Common myeloid progenitor, CD34-positive (primary cell): Measurements from ENCODE around the gene TMEM215.
"Not testable (repeated sequence)": the region's sequence is repeated elsewhere in the genome, so short reads cannot be mapped to it uniquely, and the experiment has no call there.

Source experiments
- CTCF ChIA-PET: fragments of 350-600 bp; sonication (Branson Sonifier 250); formaldehyde crosslinking; loops from one replicate; lab custom pipeline; 2021; ENCODE audit warnings: antibody characterized with exemption; lab: Charles Lee
- POLR2A ChIA-PET: fragments of 350-600 bp; sonication (Branson Sonifier 250); formaldehyde crosslinking; loops from one replicate; lab custom pipeline; 2021; ENCODE audit warnings: antibody characterized with exemption; lab: Charles Lee
- DNase-seq, 3 donors: peaks; one replicate each; pipeline versions ENCODE4 v3.0.0 to v3.0.0-alpha.2; 2013
- H3K27ac ChIP-seq, 2 experiments: 1 replicate in 1 of 2; 2 replicates in 1 of 2; pipeline ENCODE4 v1.7.0; 2013; ENCODE audit warnings: inconsistent platforms in 2 of 2, low read length in 2 of 2, mild to moderate bottlenecking in 2 of 2, low read depth in 1 of 2, moderate library complexity in 1 of 2; ENCODE audit not compliant: severe bottlenecking in 2 of 2, insufficient read depth in 1 of 2, poor library complexity in 1 of 2
- H3K27me3 ChIP-seq, 5 experiments: replicated peaks in 2 of 5; 1 replicate in 3 of 5; 2 replicates in 2 of 5; pipeline versions ENCODE4 v1.6.1 to v1.7.0; 2013; ENCODE audit warnings: low read length in 4 of 5, mild to moderate bottlenecking in 2 of 5, moderate library complexity in 2 of 5, inconsistent platforms in 1 of 5; ENCODE audit not compliant: insufficient read depth in 5 of 5, control insufficient read depth in 4 of 5
- H3K36me3 ChIP-seq, 4 experiments: 1 replicate in 2 of 4; 2 replicates in 2 of 4; pipeline versions ENCODE4 v1.6.1 to v1.7.0; 2013; ENCODE audit warnings: low read length in 3 of 4, control low read depth in 1 of 4, mild to moderate bottlenecking in 1 of 4; ENCODE audit not compliant: control insufficient read depth in 4 of 4, insufficient read depth in 4 of 4
- H3K4me1 ChIP-seq, 4 experiments: 1 replicate in 3 of 4; 2 replicates in 1 of 4; pipeline versions ENCODE4 v1.6.1 to v1.7.1; 2013; ENCODE audit warnings: low read length in 3 of 4, mild to moderate bottlenecking in 3 of 4, control low read depth in 1 of 4, inconsistent platforms in 1 of 4, moderate library complexity in 1 of 4; ENCODE audit not compliant: control insufficient read depth in 4 of 4, insufficient read depth in 4 of 4; ENCODE audit errors: control extremely low read depth in 1 of 4
- H3K4me3 ChIP-seq, 7 experiments: 1 replicate in 4 of 7; 2 replicates in 3 of 7; pipeline versions ENCODE4 v1.5.1 to v1.7.0; 2013; ENCODE audit warnings: mild to moderate bottlenecking in 7 of 7, low read length in 6 of 7, moderate library complexity in 6 of 7, inconsistent platforms in 2 of 7, low read depth in 2 of 7, control low read depth in 1 of 7; ENCODE audit not compliant: insufficient read depth in 4 of 7, control insufficient read depth in 1 of 7; ENCODE audit errors: extremely low read depth in 1 of 7
- H3K9me3 ChIP-seq, 5 experiments: 1 replicate in 4 of 5; 2 replicates in 1 of 5; pipeline versions ENCODE4 v1.6.1 to v1.7.1; 2013; ENCODE audit warnings: low read length in 4 of 5, mild to moderate bottlenecking in 2 of 5, inconsistent platforms in 1 of 5, low read depth in 1 of 5, moderate library complexity in 1 of 5; ENCODE audit not compliant: control insufficient read depth in 4 of 5, insufficient read depth in 2 of 5; ENCODE audit errors: control extremely low read depth in 1 of 5
- WGBS: methylation state at CpG from one replicate; pipeline ENCODE4 v1.1.5; 2013; ENCODE audit not compliant: insufficient coverage; 5-methylcytosine and 5-hydroxymethylcytosine counted together

The TMEM215 gene

GRCh38 chr9:32755730-32756129, 27.6 kb upstream of the TMEM215 start:
- Histone ChIP-seq H3K9me3 (peaks cover 0 to 3% (median 0%) of the 10 kb centered on the region in 5 experiments), H3K27ac (no peak overlapping the region), H3K4me1 (no peaks in the 10 kb centered on the region), H3K27me3 (peaks cover 0 to 6% (median 0%) of the 10 kb centered on the region in 5 experiments), H3K4me3 (no peak overlapping the region), H3K36me3 (no peaks in the 10 kb centered on the region)
- no peak for DNase-seq
- WGBS, result 97% methylated on average over 21 of the region's 22 CpGs
- POLR2A ChIA-PET, result no interaction called here
- CTCF ChIA-PET, result no interaction called here

DNA sequence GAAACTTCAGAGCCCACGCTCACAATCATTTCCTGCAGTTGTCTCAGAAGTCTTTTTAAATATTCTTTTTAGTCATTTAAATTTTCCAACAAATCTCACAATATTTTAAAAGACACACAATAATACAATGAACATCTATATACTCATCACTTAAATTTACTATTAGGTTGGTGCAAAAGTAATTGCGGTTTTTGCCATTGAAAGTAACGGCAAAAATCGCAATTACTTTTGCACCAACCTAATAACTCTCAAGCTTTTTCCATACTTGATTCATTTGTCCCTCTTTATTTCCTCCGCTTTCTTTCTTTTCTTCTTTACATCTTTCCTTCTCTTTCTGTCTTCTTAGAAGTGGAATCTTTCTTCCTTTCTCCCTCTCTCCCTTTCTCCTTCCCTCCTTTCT, 19.2 kb upstream of the TMEM215 start:
- H3K4me3 ChIP-seq, result no peak overlapping the region
- H3K27ac ChIP-seq, result no peak overlapping the region
- ChIA-PET POLR2A (no interaction called here), CTCF (no interaction called here)
- 100% methylated on average over 5 of the region's 5 CpGs for WGBS
- no peaks in the 10 kb centered on the region for H3K9me3 ChIP-seq
- H3K27me3 ChIP-seq, result peaks cover 0 to 13% (median 6%) of the 10 kb centered on the region in 5 experiments
- no peaks in the 10 kb centered on the region for H3K36me3 ChIP-seq
- DNase-seq, result no peak
- H3K4me1 ChIP-seq, result no peaks in the 10 kb centered on the region

- POLR2A ChIA-PET, result no interaction called here
- Histone ChIP-seq H3K36me3 (no peaks in the 10 kb centered on the region), H3K4me3 (no peak overlapping the region), H3K4me1 (no peaks in the 10 kb centered on the region), H3K27ac (no peak overlapping the region), H3K27me3 (peaks cover 1 to 18% (median 4%) of the 10 kb centered on the region in 5 experiments), H3K9me3 (peaks cover 0 to 7% (median 3%) of the 10 kb centered on the region in 5 experiments)
- DNase-seq, result no peak
- WGBS, result no CpG with 5 or more reads among the region's 1 CpG
- CTCF ChIA-PET, result no interaction called here
Measured at GRCh38 chr9:32775283-32775682, 8.1 kb upstream of the TMEM215 start.

DNA sequence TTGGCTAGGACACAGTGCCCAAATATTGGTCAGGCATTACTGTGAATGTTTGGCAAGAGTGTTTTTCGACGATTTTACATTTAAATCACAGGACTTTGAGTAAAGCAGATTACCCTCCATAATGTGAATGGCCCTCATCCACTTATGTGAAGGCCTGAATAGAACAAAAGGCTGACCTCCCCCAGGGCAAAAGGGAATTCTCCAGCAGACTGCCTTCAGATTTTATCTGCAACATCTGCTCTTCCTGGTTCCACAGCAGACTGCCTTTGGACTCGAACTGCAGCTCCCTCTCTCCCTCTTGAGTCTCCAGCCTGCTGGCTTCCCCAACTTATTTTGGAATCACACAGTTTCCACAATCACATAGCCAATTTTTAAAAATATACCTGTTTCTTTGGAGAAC, 7.1 kb upstream of the TMEM215 start:
- POLR2A ChIA-PET, result no interaction called here
- WGBS, result 77% methylated on average over 3 of the region's 3 CpGs
- H3K27me3 ChIP-seq, result peaks cover 4 to 26% (median 11%) of the 10 kb centered on the region in 5 experiments
- CTCF ChIA-PET, result no interaction called here
- no peaks in the 10 kb centered on the region for H3K4me1 ChIP-seq
- H3K4me3 ChIP-seq, result no peak overlapping the region
- peaks cover 0 to 7% (median 3%) of the 10 kb centered on the region in 5 experiments for H3K9me3 ChIP-seq
- DNase-seq, result no peak
- H3K27ac ChIP-seq, result no peak overlapping the region
- no peaks in the 10 kb centered on the region for H3K36me3 ChIP-seq

DNA sequence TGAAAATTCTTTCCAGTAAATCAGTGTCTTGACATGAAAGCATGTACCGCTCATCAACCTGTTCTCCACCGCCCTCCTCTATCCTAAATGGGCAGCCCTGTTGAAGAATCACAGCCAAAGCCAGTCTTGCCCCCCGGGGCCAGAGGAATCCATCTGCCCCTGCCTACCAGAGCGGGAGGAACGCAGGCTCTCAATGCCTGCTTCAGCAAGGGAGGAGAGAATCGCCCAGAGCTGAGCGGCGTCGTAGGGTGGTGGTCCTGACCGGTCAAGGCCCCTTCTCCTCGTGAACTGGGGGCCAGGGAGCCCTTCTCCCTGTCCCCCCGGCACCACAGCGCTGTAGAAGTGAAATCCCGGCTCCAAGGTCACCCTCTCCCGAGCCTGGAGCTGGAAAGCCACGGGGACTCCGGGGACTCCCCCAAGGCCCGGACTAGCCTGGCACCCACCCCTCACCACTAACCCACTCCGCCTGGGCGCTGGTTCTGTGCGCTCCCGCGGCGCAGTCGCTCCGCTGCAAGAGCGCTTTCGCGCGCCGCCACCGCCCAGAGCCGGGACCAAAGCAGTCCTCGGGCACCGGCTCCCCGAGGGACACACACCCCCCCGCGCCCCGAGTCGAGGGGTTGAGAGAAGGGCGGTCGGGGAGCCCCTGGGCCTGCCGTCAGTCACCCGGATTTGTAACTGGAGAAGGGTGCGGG, 718 bp upstream of the TMEM215 start:
- Histone ChIP-seq H3K36me3 (no peaks in the 10 kb centered on the region), H3K9me3 (peaks cover 0 to 6% (median 0%) of the 10 kb centered on the region in 5 experiments), H3K4me3 (no peak overlapping the region), H3K27me3 (peaks cover 24 to 79% (median 45%) of the 10 kb centered on the region in 5 experiments), H3K4me1 (peaks cover 0 to 8% (median 4%) of the 10 kb centered on the region in 4 experiments), H3K27ac (no peak overlapping the region)
- POLR2A ChIA-PET, result no interaction called here
- CTCF ChIA-PET, result no interaction called here
- no peak for DNase-seq
- WGBS, result 6% methylated on average over 35 of the region's 45 CpGs

GRCh38 chr9:32787816-32788215, 4.5 kb downstream of the TMEM215 start:
- no peak overlapping the region for H3K4me3 ChIP-seq
- POLR2A ChIA-PET, result no interaction called here
- no peak overlapping the region for H3K27ac ChIP-seq
- CTCF ChIA-PET, result no interaction called here
- 100% methylated on average over 2 of the region's 2 CpGs for WGBS
- H3K27me3 ChIP-seq, result peaks cover 16 to 58% (median 27%) of the 10 kb centered on the region in 5 experiments
- peaks cover 0 to 8% (median 4%) of the 10 kb centered on the region in 4 experiments for H3K4me1 ChIP-seq
- no peak for DNase-seq
- no peaks in the 10 kb centered on the region for H3K36me3 ChIP-seq
- peaks cover 0 to 6% (median 0%) of the 10 kb centered on the region in 5 experiments for H3K9me3 ChIP-seq

DNA sequence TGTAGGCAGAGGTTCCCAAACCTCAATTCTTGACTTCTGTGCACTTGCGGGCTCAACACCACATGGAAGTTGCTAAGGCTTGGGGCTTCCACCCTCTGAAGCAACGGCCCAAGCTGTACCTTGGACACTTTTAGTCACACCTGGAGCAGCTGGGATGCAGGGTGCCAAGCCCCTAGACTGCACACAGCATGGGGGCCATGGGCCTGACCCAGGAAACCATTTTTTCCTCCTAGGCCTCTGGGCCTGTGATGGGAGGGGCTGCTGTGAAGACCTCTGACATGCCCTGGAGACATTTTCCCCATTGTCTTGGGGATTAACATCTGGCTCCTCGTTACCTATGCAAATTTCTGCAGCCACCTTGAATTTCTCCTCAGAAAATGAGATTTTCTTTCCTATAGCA, 12.7 kb downstream of the TMEM215 start:
- CTCF ChIA-PET, H3K4me1 ChIP-seq, DNase-seq, H3K27ac ChIP-seq, H3K36me3 ChIP-seq, H3K4me3 ChIP-seq, POLR2A ChIA-PET, H3K27me3 ChIP-seq: not testable (repeated sequence)
- 64% methylated on average over 3 of the region's 3 CpGs for WGBS
- peaks cover 0 to 12% (median 4%) of the 10 kb centered on the region in 5 experiments for H3K9me3 ChIP-seq
